GM13977 (cell line): Measurements from ENCODE around the gene MRAP.

Experiments used
- DNase-seq: peaks from one replicate; pipeline ENCODE4 v3.0.0; 2012; ENCODE audit warnings: low spot score
- in situ Hi-C: fragments of 300-500 bp; cut with MboI; formaldehyde crosslinking; loops from one replicate; pipeline ENCODE4 v1.12.0; 2022; ENCODE audit warnings: low sequenced_read_pairs, low pct_unique_long_range_greater_than_20kb, mixed read lengths, inconsistent platforms; ENCODE audit not compliant: unreplicated experiment
- TF ChIP-seq, protein P1 (sequence below): IDR thresholded peaks from 2 replicates; pipeline ENCODE4 v1.5.1; 2012; ENCODE audit warnings: mild to moderate bottlenecking, control low read depth; ENCODE audit not compliant: insufficient read depth; ENCODE audit errors: extremely low read depth, missing control alignments

MRAP gene

DNA sequence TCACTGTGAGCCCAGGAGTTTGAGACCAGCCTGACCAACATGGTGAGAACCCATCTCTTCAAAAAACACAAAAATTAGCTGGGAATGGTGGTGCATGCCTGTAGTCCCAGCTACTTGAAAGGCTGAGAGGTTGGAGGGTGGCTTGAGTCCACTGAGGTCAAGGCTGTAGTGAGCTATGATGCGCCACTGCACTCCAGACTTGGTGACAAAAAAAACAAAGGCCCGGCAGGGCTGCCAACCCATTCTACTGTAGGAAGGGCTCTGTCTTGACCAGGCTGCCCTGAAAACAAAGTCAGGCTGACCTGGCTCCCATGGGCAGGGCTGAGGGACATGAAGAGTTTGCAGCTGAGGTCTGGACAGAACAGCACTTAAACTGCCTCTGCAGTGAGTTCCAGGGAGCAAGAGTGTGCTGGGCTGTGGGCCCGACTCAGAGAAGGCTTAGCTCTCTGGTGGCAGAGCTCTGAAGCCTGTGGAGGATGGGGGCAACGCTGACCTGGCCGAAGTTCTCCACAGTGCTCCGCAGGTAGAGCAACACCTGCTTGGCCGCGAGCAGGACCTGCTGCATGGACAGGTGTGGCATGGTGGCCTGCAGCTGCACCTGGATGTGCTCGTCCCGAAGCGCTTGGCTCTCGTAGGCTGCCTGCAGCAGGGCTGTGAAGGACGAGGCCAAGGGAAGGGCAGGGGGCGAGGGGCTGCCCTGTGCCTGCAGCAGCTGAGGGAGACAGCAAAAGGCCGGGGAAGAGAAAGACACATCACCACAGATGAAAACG, 51.7 kb downstream of the MRAP start:
- in situ Hi-C loops: no loop called here
- TF ChIP-seq, protein P1, sequence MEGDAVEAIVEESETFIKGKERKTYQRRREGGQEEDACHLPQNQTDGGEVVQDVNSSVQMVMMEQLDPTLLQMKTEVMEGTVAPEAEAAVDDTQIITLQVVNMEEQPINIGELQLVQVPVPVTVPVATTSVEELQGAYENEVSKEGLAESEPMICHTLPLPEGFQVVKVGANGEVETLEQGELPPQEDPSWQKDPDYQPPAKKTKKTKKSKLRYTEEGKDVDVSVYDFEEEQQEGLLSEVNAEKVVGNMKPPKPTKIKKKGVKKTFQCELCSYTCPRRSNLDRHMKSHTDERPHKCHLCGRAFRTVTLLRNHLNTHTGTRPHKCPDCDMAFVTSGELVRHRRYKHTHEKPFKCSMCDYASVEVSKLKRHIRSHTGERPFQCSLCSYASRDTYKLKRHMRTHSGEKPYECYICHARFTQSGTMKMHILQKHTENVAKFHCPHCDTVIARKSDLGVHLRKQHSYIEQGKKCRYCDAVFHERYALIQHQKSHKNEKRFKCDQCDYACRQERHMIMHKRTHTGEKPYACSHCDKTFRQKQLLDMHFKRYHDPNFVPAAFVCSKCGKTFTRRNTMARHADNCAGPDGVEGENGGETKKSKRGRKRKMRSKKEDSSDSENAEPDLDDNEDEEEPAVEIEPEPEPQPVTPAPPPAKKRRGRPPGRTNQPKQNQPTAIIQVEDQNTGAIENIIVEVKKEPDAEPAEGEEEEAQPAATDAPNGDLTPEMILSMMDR: no peak
- DNase-seq: no peak

DNA sequence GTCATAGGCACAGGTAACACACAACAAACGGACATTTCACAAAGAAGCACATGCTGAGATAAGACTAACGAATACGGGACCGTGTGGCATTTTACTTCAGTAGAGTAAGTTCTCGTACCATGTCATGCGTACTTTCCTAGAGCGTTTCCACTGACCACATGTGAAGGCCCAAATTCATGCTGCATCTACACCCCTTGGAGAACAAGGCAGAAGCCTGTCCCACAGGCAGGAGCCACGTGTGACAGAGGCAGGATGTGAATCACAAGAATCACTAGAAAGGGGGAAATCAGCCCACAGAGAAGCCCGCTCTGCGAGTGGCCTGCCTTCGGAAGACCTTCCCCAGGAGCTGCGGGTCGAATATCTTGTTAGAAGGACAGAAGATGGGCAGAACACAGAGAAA, 52.3 kb downstream of the MRAP start:
- in situ Hi-C loops: no loop called here
- no peak for DNase-seq
- TF ChIP-seq, protein P1: no peak

DNA sequence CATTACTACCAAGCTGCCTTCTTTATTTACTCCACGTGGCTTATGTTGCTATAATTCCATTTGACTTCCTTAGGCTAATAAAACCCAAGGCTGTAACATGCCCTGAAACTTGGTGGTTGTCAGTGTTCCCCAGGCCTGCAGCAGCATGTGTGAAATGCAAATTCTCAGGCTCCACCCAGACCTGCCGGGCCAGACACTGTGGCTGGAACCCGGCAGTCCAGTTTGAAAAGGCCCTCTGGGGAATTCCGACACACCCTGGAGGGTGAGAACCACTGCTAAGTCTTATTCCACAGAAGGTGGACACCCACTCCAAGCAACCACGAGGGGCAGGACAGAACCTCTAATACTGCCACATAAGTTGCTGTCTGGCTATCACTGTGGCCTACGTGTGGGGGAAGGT, 52.8 kb downstream of the MRAP start:
- peak; percentile 31 for DNase-seq
- in situ Hi-C loops: no loop called here
- TF ChIP-seq, protein P1: no peak

DNA sequence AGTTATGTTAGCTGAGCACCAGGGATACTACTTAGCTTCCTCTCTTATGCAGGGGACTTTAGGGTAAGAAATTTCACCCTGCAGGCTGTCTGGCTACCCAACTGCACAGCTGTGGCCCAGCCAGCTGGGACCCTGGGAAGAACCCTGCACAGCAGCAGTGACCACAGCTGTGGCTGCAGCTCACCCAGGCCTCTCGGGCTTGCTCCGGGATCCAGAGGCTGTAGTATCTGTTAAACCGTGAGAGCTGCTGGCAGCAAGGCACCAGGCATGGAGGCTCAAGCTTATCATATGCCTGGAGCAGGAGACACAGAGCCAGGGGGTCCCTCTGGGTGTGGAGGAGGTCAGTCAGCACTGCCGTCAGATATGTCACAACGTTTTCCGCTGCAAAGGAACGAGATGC, 53.9 kb downstream of the MRAP start:
- in situ Hi-C loops: no loop called here
- no peak for DNase-seq
- TF ChIP-seq, protein P1: no peak

DNA sequence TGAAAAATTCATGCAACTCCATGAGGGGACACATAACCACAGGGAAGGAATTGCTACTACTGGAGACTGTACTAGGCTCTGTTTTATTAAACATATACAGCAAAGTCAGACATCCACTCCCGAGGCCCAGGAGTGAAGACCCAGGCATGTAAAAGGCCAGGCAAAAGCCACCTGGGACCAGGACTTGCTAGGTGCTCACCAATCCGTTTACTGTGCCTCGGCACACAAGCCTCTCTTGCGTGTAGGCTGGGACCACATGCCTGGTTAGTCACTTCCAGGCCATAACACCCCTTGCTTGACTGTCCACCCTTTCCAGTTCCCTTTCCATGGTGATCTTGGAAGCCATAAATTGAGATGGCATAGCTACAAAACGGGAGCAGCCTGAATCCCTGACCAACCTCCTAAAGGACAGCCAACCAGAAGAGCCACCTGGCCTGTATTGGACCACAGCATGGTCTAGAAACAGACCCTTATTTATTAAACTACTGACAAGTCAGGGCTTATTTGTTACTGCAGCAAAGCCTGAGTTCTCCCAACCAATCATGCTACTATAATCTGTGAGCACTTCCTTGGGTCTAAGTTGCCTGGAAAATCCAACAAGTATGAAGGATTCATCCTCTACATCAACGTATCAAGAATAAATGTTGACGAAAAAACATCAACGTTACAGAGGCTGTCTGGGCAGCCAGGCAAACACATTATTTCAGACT, 54.5 kb downstream of the MRAP start:
- DNase-seq: no peak
- TF ChIP-seq, protein P1: no peak
- in situ Hi-C loops: no loop called here

DNA sequence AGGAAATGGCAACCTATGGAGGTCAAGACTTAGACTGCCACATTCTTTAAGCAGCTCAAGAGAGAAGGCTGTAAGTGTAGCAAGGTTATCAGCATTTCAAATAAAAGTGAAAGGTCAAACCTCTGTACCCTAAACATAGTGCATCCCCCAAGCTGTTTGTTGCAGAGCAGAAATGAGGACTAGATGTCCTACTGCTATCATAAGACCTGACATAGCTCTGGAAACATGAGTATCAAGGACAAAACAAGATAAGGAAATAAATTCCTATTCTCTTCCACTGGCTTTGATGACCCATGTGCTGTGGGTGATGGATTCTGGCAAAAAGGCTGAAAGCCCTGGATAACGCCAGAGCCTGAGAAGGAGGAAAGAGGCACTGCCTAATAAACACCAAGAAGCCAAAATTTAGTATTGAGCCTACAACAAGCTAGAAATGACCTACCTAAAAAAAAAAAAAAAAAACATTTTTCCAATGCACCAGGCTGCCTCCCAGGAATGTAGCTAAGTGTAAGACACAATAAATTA, 58.3 kb downstream of the MRAP start:
- DNase-seq: no peak
- TF ChIP-seq, protein P1: no peak
- in situ Hi-C loops: no loop called here
